LNCaP clone FGC (cell line): ENCODE results near the gene HRK.

Experiments
- DNase-seq: peaks from one replicate; pipeline ENCODE4 v3.0.0-alpha.2; 2011; ENCODE audit warnings: low read depth
- H3K4me3 ChIP-seq: 2 replicates; pipeline ENCODE4 v1.5.1; 2011; ENCODE audit warnings: mild to moderate bottlenecking, low read depth, low read length, control low read depth
- CTCF ChIP-seq: IDR thresholded peaks from 2 replicates; pipeline ENCODE4 v1.5.1; 2012; ENCODE audit warnings: mild to moderate bottlenecking; ENCODE audit not compliant: control insufficient read depth, insufficient read depth; ENCODE audit errors: extremely low read depth

HRK gene

GRCh38 chr12:116898669-116899068, 17.4 kb upstream of the HRK start:
- no peak for TF ChIP-seq CTCF
- no peak overlapping the region for H3K4me3 ChIP-seq

GRCh38 chr12:116897476-116897875, 16.2 kb upstream of the HRK start:
- no peak for DNase-seq
- H3K4me3 ChIP-seq: no peak overlapping the region
- TF ChIP-seq CTCF: no peak

More at GRCh38 chr12:116898669-116899068, 17.4 kb upstream of the HRK start:
- DNase-seq: no peak

- TF ChIP-seq CTCF: no peak
- no peak for DNase-seq
- no peak overlapping the region for H3K4me3 ChIP-seq
These were observed 15.2 kb upstream of the HRK start for GRCh38 chr12:116896411-116896924.

GRCh38 chr12:116894913-116895312, 13.7 kb upstream of the HRK start:
- H3K4me3 ChIP-seq: no peak overlapping the region
- DNase-seq: no peak
- TF ChIP-seq CTCF: no peak

- H3K4me3 ChIP-seq: no peak overlapping the region
- TF ChIP-seq CTCF: no peak
- no peak for DNase-seq
These were observed 11.3 kb upstream of the HRK start for GRCh38 chr12:116892349-116893140.

- DNase-seq: no peak
- TF ChIP-seq CTCF: no peak
- H3K4me3 ChIP-seq: no peak overlapping the region
These were observed 9.8 kb upstream of the HRK start for GRCh38 chr12:116891019-116891418.

- H3K4me3 ChIP-seq: no peak overlapping the region
- DNase-seq: no peak
- TF ChIP-seq CTCF: no peak
These were observed 9.1 kb upstream of the HRK start for GRCh38 chr12:116890330-116890729.
